CD4-positive, alpha-beta memory T cell (primary cell): ENCODE results near the gene KRT37. TPM values are rescaled to one million over a fixed set of nuclear protein-coding genes. Genes with fewer than 3 reads are reported as not detected.
A peak's percentile ranks its signal among the peaks of the same experiment; 100 is the strongest.
"Not testable (repeated sequence)": the region's sequence is repeated elsewhere in the genome, so short reads cannot be mapped to it uniquely, and the experiment has no call there.

Experiments used
- CTCF ChIA-PET: fragments of 350-600 bp; sonication (Branson Sonifier 250); formaldehyde crosslinking; loops from one replicate; lab custom pipeline; 2021; ENCODE audit warnings: inconsistent platforms; ENCODE audit not compliant: partially characterized antibody; lab: Charles Lee
- POLR2A ChIA-PET: fragments of 350-600 bp; sonication (Branson Sonifier 250); formaldehyde crosslinking; loops from one replicate; lab custom pipeline; 2021; ENCODE audit not compliant: partially characterized antibody; lab: Charles Lee
- DNase-seq, 5 donors: peaks; one replicate each; pipeline versions ENCODE4 v3.0.0 to v3.0.0-alpha.2; 2020 to 2022; ENCODE audit warnings: mixed read lengths in 1 of 5
- H3K27ac ChIP-seq: one replicate; pipeline ENCODE4 v1.7.0; 2013; ENCODE audit warnings: low read depth, low read length
- H3K27me3 ChIP-seq: 2 replicates; pipeline ENCODE4 v1.7.0; 2013; ENCODE audit warnings: mild to moderate bottlenecking, low read length, moderate library complexity; ENCODE audit not compliant: insufficient read depth
- H3K36me3 ChIP-seq: 2 replicates; pipeline ENCODE4 v1.7.0; 2013; ENCODE audit warnings: mild to moderate bottlenecking, low read length, moderate library complexity; ENCODE audit not compliant: insufficient read depth
- H3K4me1 ChIP-seq: 2 replicates; pipeline ENCODE4 v1.7.0; 2013; ENCODE audit warnings: mild to moderate bottlenecking, low read length, moderate library complexity; ENCODE audit not compliant: insufficient read depth
- H3K4me3 ChIP-seq, 2 donors: one replicate each; pipeline ENCODE4 v1.7.0; 2013; ENCODE audit warnings: low read length in 2 of 2, mild to moderate bottlenecking in 1 of 2
- H3K9me3 ChIP-seq, 2 donors: one replicate each; pipeline ENCODE4 v1.7.0; 2013; ENCODE audit warnings: low read length in 2 of 2, control low read depth in 1 of 2; ENCODE audit not compliant: control insufficient read depth in 1 of 2
- H3K27ac Mint-ChIP-seq, 7 donors: one replicate each; pipeline ENCODE4 v1.8.0; 2020 to 2021; ENCODE audit warnings: mixed read lengths in 7 of 7, mild to moderate bottlenecking in 6 of 7, inconsistent platforms in 3 of 7, moderate library complexity in 3 of 7
- H3K27me3 Mint-ChIP-seq, 2 donors: one replicate each; pipeline ENCODE4 v1.8.0; 2020 to 2021; ENCODE audit warnings: mixed read lengths in 2 of 2
- H3K36me3 Mint-ChIP-seq, 2 donors: one replicate each; pipeline ENCODE4 v1.8.0; 2020 to 2021; ENCODE audit warnings: mixed read lengths in 2 of 2, inconsistent platforms in 1 of 2, mild to moderate bottlenecking in 1 of 2
- H3K4me1 Mint-ChIP-seq, 4 donors: one replicate each; pipeline ENCODE4 v1.8.0; 2020 to 2021; ENCODE audit warnings: mixed read lengths in 4 of 4, mild to moderate bottlenecking in 1 of 4
- H3K4me3 Mint-ChIP-seq, 8 donors: one replicate each; pipeline ENCODE4 v1.8.0; 2020 to 2021; ENCODE audit warnings: mixed read lengths in 8 of 8, mild to moderate bottlenecking in 7 of 8, moderate library complexity in 6 of 8, inconsistent platforms in 3 of 8
- H3K9me3 Mint-ChIP-seq, 8 donors: one replicate each; pipeline ENCODE4 v1.8.0; 2020 to 2021; ENCODE audit warnings: mixed read lengths in 8 of 8, mild to moderate bottlenecking in 5 of 8, inconsistent platforms in 3 of 8, moderate library complexity in 1 of 8
- intact Hi-C: fragments of 100-400 bp; cut with micrococcal nuclease; formaldehyde crosslinking; loops from one replicate; pipeline ENCODE4 v1.15.1; 2023
- polyA plus RNA-seq, 2 donors: library from polyadenylated mRNA; unstranded; fragments of 300-500 nt; fragmentation: Illumina TruSeq; gene quantifications; one replicate each; pipeline ENCODE4 v1.2.3, GENCODE V29; 2021
- total RNA-seq, 2 experiments: library from RNA; stranded (reverse); gene quantifications; one replicate each; pipeline ENCODE4 v1.2.3, GENCODE V29; 2021

KRT37 gene
- total and polyA plus RNA-seq, 4 experiments from 2014 or later, result not detected

GRCh38 chr17:41382394-41382793 is 42.0 kb downstream of the KRT37 start:
- H3K4me1 Mint-ChIP-seq, result peaks cover 7 to 23% (median 12%) of the 10 kb centered on the region in 4 donors
- H3K27ac Mint-ChIP-seq, result no peak overlapping the region
- H3K9me3 ChIP-seq, result no peaks in the 10 kb centered on the region
- ChIA-PET CTCF (no interaction called here), POLR2A (no interaction called here)
- H3K4me3 ChIP-seq, result no peak overlapping the region
- peaks cover 0 to 18% (median 11%) of the 10 kb centered on the region in 8 donors for H3K9me3 Mint-ChIP-seq
- no peaks in the 10 kb centered on the region for H3K27me3 ChIP-seq
- DNase-seq, result no peak
- H3K27ac ChIP-seq, result no peak overlapping the region
- H3K4me3 Mint-ChIP-seq, result no peak overlapping the region
- no peaks in the 10 kb centered on the region for H3K27me3 Mint-ChIP-seq
- no peaks in the 10 kb centered on the region for H3K36me3 ChIP-seq
- H3K36me3 Mint-ChIP-seq, result peaks cover 0 to 7% of the 10 kb centered on the region in 2 donors
- intact Hi-C loops, result no loop called here
- peaks cover 3% of the 10 kb centered on the region for H3K4me1 ChIP-seq

GRCh38 chr17:41381943-41382342 is 42.4 kb downstream of the KRT37 start, which contains the start of gene KRT34:
Gene KRT34 (minus strand): TSS chr17:41382306. CDS start chr17:41382246, 60 bp downstream.
- Mint-ChIP-seq H3K27ac (peak within 1 kb of the TSS in 1 of 7 donors; percentile 35), H3K9me3 (peaks cover 0 to 15% (median 9%) of the 10 kb centered on the region in 8 donors), H3K4me1 (peaks cover 9 to 28% (median 14%) of the 10 kb centered on the region in 4 donors)
- H3K9me3 ChIP-seq, intact Hi-C loops, H3K27ac ChIP-seq, H3K4me3 ChIP-seq, H3K36me3 Mint-ChIP-seq, CTCF ChIA-PET, H3K36me3 ChIP-seq, H3K4me1 ChIP-seq, H3K27me3 Mint-ChIP-seq, H3K4me3 Mint-ChIP-seq, DNase-seq, POLR2A ChIA-PET, H3K27me3 ChIP-seq: not testable (repeated sequence)

- H3K9me3 Mint-ChIP-seq, H3K36me3 Mint-ChIP-seq, POLR2A ChIA-PET, H3K36me3 ChIP-seq, H3K27me3 ChIP-seq, H3K27ac ChIP-seq, H3K9me3 ChIP-seq, H3K27me3 Mint-ChIP-seq, H3K4me1 ChIP-seq, H3K4me3 ChIP-seq, DNase-seq, CTCF ChIA-PET, H3K27ac Mint-ChIP-seq, H3K4me3 Mint-ChIP-seq, intact Hi-C loops: not testable (repeated sequence)
- H3K4me1 Mint-ChIP-seq, result peaks cover 11 to 29% (median 18%) of the 10 kb centered on the region in 4 donors
Measured at GRCh38 chr17:41380091-41380490, 44.3 kb downstream of the KRT37 start.

- H3K36me3 Mint-ChIP-seq, result peaks cover 0 to 8% of the 10 kb centered on the region in 2 donors
- ChIA-PET POLR2A (no interaction called here), CTCF (interaction anchor here (0.8 kb wide), 1 partner anchor 55 kb away, joined by 3 read pairs; no protein-coding TSS in a partner anchor)
- Histone ChIP-seq H3K4me3 (no peak overlapping the region), H3K27me3 (no peaks in the 10 kb centered on the region), H3K9me3 (no peaks in the 10 kb centered on the region), H3K27ac (no peak overlapping the region), H3K36me3 (no peaks in the 10 kb centered on the region), H3K4me1 (peaks cover 3% of the 10 kb centered on the region)
- intact Hi-C loops, result no loop called here
- H3K27ac Mint-ChIP-seq, result peak overlapping the region in 3 of 7 donors; percentile 15 to 50 (median 40)
- H3K4me1 Mint-ChIP-seq, result peaks cover 11 to 35% (median 18%) of the 10 kb centered on the region in 4 donors
- H3K27me3 Mint-ChIP-seq, result peaks cover 0 to 1% of the 10 kb centered on the region in 2 donors
- H3K4me3 Mint-ChIP-seq, result no peak overlapping the region
- peaks cover 0 to 9% (median 4%) of the 10 kb centered on the region in 8 donors for H3K9me3 Mint-ChIP-seq
- no peak for DNase-seq
Measured at GRCh38 chr17:41377546-41377945, 46.8 kb downstream of the KRT37 start.

Other genes with a start within 250 kb of the KRT37 start
- gene KRTAP4-2, start 246.4 kb downstream of the KRT37 start, total RNA-seq, result not detected
- not detected for gene KRTAP4-2, start 246.4 kb downstream of the KRT37 start, polyA plus RNA-seq
- gene KRTAP4-1, start 239.7 kb downstream of the KRT37 start, total RNA-seq, result not detected
- not detected for gene KRTAP4-1, start 239.7 kb downstream of the KRT37 start, polyA plus RNA-seq
- not detected for gene KRTAP9-1, start 234.7 kb downstream of the KRT37 start, total RNA-seq
- gene KRTAP9-1, start 234.7 kb downstream of the KRT37 start, polyA plus RNA-seq, result not detected
- gene KRTAP9-2, start 197.9 kb downstream of the KRT37 start, total RNA-seq, result not detected
- not detected for gene KRTAP9-2, start 197.9 kb downstream of the KRT37 start, polyA plus RNA-seq
- gene KRTAP9-3, start 192.1 kb downstream of the KRT37 start, total RNA-seq, result not detected
- not detected for gene KRTAP9-3, start 192.1 kb downstream of the KRT37 start, polyA plus RNA-seq
- gene KRTAP9-8, start 186.6 kb downstream of the KRT37 start, total RNA-seq, result not detected
- not detected for gene KRTAP9-8, start 186.6 kb downstream of the KRT37 start, polyA plus RNA-seq
- gene KRTAP9-4, start 174.9 kb downstream of the KRT37 start, total RNA-seq, result not detected
- gene KRTAP9-4, start 174.9 kb downstream of the KRT37 start, polyA plus RNA-seq, result not detected
- not detected for gene KRTAP9-9, start 169.2 kb downstream of the KRT37 start, total RNA-seq
- gene KRTAP9-9, start 169.2 kb downstream of the KRT37 start, polyA plus RNA-seq, result not detected
- not detected for gene KRTAP9-6, start 159.2 kb downstream of the KRT37 start, total RNA-seq
- not detected for gene KRTAP9-6, start 159.2 kb downstream of the KRT37 start, polyA plus RNA-seq
- gene KRTAP9-7, start 148.9 kb downstream of the KRT37 start, total RNA-seq, result not detected
- not detected for gene KRTAP9-7, start 148.9 kb downstream of the KRT37 start, polyA plus RNA-seq
- gene KRTAP29-1, start 121.7 kb downstream of the KRT37 start, total RNA-seq, result not detected
- not detected for gene KRTAP29-1, start 121.7 kb downstream of the KRT37 start, polyA plus RNA-seq
- under 1 TPM in 1 of 2 experiments, not detected in 1; 0.28 TPM for gene KRTAP16-1, start 115.3 kb downstream of the KRT37 start, total RNA-seq
- gene KRTAP16-1, start 115.3 kb downstream of the KRT37 start, polyA plus RNA-seq, result not detected
- gene KRTAP17-1, start 108.9 kb downstream of the KRT37 start, total RNA-seq, result not detected
- not detected for gene KRTAP17-1, start 108.9 kb downstream of the KRT37 start, polyA plus RNA-seq
- not detected for gene KRT33A, start 73.8 kb downstream of the KRT37 start, total RNA-seq
- gene KRT33A, start 73.8 kb downstream of the KRT37 start, polyA plus RNA-seq, result not detected
- not detected for gene KRT33B, start 54.8 kb downstream of the KRT37 start, total RNA-seq
- not detected for gene KRT33B, start 54.8 kb downstream of the KRT37 start, polyA plus RNA-seq
- gene KRT34, start 42.3 kb downstream of the KRT37 start, total RNA-seq, result not detected
- not detected for gene KRT34, start 42.3 kb downstream of the KRT37 start, polyA plus RNA-seq
- gene KRT31, start 27.0 kb downstream of the KRT37 start, total RNA-seq, result not detected
- not detected for gene KRT31, start 27.0 kb downstream of the KRT37 start, polyA plus RNA-seq
- not detected for gene KRT38, start 16.4 kb upstream of the KRT37 start, total RNA-seq
- gene KRT38, start 16.4 kb upstream of the KRT37 start, polyA plus RNA-seq, result not detected
- gene KRT32, start 42.8 kb upstream of the KRT37 start, total RNA-seq, result not detected
- not detected for gene KRT32, start 42.8 kb upstream of the KRT37 start, polyA plus RNA-seq
- gene KRT35, start 56.6 kb upstream of the KRT37 start, total RNA-seq, result not detected
- gene KRT35, start 56.6 kb upstream of the KRT37 start, polyA plus RNA-seq, result not detected
- gene KRT36, start 65.3 kb upstream of the KRT37 start, total RNA-seq, result not detected
- gene KRT36, start 65.3 kb upstream of the KRT37 start, polyA plus RNA-seq, result not detected
- not detected for gene KRT13, start 81.0 kb upstream of the KRT37 start, total RNA-seq
- not detected for gene KRT13, start 81.0 kb upstream of the KRT37 start, polyA plus RNA-seq
- not detected for gene KRT15, start 94.3 kb upstream of the KRT37 start, total RNA-seq
- not detected for gene KRT15, start 94.3 kb upstream of the KRT37 start, polyA plus RNA-seq
- gene KRT19, start 103.7 kb upstream of the KRT37 start, total RNA-seq, result not detected
- gene KRT19, start 103.7 kb upstream of the KRT37 start, polyA plus RNA-seq, result not detected
- gene KRT9, start 147.5 kb upstream of the KRT37 start, total RNA-seq, result not detected
- gene KRT9, start 147.5 kb upstream of the KRT37 start, polyA plus RNA-seq, result not detected
- gene KRT14, start 162.3 kb upstream of the KRT37 start, total RNA-seq, result not detected
- gene KRT14, start 162.3 kb upstream of the KRT37 start, polyA plus RNA-seq, result not detected
- gene KRT16, start 188.2 kb upstream of the KRT37 start, total RNA-seq, result not detected
- gene KRT16, start 188.2 kb upstream of the KRT37 start, polyA plus RNA-seq, result not detected
- not detected for gene KRT17, start 200.0 kb upstream of the KRT37 start, total RNA-seq
- gene KRT17, start 200.0 kb upstream of the KRT37 start, polyA plus RNA-seq, result not detected